C4-2B (cell line): ENCODE results near the gene AGTRAP.

ENCODE experiments used
- H3K27ac ChIP-seq: fragments of 450-650 bp; 2 replicates; pipeline ENCODE4 v1.5.1; 2017
- CTCF ChIP-seq: fragments of 450-650 bp; conservative IDR thresholded peaks from 2 replicates; pipeline ENCODE4 v1.5.1; 2017; ENCODE audit warnings: mild to moderate bottlenecking
- ZFX ChIP-seq: fragments of 450-650 bp; IDR thresholded peaks from 2 replicates; pipeline ENCODE4 v1.6.1; 2017

AGTRAP gene

DNA sequence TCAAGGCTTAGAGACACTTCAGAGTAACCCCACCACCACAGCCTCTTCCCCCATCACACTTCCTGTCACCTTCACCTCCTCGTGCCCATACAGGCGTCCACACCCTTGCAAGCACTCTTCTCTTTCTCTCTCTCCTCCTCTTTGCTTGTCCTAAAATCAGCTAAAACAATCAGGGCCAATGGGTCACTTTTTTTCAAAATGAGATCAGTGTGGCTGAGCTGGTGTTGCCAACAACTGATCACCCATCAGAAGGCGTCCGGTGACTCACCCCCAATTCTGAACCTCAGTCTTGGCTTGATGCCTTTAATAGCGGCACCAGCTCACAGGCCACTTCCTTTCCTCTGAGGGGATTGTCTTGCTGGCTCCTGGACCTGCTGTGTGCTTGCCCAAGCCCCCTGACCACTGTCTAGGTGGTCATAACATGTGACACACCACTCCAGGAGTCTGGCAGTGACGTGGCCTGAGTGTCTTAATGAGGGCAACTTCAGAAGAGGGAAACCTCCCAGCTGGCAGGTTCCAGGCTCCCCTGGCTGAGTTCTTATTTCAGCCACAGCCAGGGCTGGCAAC lies 42.8 kb upstream of the AGTRAP start:
- no peak overlapping the region for H3K27ac ChIP-seq
- TF ChIP-seq CTCF, result no peak
- TF ChIP-seq ZFX, result no peak

- no peak overlapping the region for H3K27ac ChIP-seq
- TF ChIP-seq ZFX (no peak), CTCF (no peak)
Observed at GRCh38 chr1:11693917-11694316, 42.0 kb upstream of the AGTRAP start.

DNA sequence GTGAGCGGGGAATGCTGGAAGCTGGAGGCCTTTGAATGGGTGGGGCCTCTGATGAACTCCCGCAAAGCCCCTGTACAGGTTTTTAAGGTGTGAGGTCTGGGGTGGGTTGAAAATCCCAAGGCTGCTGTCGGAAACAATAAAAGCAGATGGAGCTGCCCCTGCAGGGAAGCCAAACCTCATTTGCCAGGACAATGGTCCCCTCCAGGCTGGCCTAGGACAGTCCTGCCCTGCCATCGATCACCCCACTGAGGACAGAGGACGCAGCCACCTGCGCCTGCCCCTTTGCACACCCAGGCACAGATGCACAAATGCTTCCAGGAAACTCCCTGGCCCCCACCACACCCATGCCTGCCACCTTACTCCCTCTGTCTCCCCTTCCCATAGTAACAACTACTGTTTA lies 40.1 kb upstream of the AGTRAP start:
- TF ChIP-seq CTCF (no peak), ZFX (no peak)
- H3K27ac ChIP-seq, result no peak overlapping the region

DNA sequence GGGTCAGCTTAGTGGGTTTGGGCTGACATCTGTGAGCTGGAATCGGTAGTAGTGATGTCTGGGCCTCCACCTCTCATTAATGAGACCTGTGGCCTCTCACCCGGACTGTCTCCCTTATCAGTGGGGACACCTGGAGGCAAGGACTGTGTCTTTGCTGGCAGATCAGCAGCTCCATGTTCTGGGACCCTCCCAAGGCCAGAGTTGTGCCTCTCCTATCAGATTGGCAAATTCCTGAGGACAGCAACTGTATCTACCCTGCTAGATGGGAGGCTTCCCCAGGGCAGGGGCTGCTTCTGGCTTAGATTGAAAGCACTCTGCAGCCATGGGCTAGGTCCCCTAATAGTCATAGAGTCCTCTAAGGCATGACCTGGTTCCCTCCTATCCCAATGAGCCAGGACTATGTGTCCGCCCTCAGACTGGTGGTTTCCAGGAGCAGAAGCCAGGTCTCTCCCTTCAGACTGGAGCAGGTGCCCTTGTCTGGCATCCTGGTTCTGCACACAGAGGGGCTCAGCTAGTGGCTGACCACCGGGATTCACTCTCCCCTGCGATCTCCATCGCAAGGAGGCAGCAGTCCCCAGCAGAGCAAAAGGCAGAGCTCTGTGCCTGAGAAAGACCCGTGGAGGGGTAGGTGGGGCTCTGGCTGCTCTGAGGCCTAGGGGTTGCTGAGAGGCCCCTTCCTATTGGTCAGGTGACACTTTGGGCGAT lies 38.6 kb upstream of the AGTRAP start:
- no peak for TF ChIP-seq ZFX
- TF ChIP-seq CTCF, result no peak
- no peak overlapping the region for H3K27ac ChIP-seq

- no peak for TF ChIP-seq ZFX
- no peak for TF ChIP-seq CTCF
- H3K27ac ChIP-seq, result no peak overlapping the region
Observed at GRCh38 chr1:11697893-11698210, 38.1 kb upstream of the AGTRAP start.

DNA sequence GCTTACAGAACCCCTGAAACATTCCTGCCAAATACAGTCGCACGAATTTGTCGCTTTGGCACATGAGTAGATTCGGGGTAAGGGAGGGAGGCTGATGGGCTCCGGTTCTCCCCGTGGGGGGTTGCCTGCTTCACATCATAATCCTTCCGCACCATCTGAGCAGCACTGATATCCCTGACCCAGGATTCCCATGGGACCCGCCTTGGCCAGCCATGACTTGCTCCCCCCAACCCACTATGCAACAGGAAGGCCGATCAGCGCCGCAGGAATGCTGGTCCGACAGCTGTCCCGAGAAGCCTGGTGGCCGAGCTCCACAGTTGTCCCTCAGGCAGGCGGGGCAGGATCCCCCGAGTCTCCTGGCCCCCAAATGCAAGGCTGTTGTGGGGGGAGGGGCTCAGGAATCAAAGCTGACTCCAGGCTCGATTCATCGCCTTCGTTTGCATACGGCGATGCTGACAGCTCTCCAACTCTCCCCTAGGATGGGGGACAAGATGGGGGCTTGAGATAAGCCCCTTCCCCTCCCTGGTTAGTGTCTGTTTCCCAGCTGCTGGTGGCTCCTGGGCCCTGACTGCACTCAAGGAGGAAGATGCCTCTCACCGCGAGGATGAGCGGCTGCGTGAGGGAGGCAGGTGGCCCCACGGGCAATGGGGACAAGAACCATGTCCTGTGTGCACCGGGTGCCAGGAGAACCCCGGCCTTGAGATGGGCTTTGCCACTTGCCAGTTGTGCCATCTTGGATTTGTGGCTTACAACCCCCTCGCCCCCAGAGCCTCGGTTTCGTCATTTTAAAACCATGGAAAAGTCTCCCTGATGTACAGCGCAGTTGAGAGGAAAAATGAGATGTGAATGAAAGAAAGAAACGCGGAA lies 35.1 kb upstream of the AGTRAP start:
- H3K27ac ChIP-seq, result no peak overlapping the region
- TF ChIP-seq CTCF, result no peak

GRCh38 chr1:11701551-11701961 lies 34.4 kb upstream of the AGTRAP start:
- no peak overlapping the region for H3K27ac ChIP-seq
- no peak for TF ChIP-seq ZFX
- no peak for TF ChIP-seq CTCF
